ENCODE results near the gene SV2C.

The SV2C gene

DNA sequence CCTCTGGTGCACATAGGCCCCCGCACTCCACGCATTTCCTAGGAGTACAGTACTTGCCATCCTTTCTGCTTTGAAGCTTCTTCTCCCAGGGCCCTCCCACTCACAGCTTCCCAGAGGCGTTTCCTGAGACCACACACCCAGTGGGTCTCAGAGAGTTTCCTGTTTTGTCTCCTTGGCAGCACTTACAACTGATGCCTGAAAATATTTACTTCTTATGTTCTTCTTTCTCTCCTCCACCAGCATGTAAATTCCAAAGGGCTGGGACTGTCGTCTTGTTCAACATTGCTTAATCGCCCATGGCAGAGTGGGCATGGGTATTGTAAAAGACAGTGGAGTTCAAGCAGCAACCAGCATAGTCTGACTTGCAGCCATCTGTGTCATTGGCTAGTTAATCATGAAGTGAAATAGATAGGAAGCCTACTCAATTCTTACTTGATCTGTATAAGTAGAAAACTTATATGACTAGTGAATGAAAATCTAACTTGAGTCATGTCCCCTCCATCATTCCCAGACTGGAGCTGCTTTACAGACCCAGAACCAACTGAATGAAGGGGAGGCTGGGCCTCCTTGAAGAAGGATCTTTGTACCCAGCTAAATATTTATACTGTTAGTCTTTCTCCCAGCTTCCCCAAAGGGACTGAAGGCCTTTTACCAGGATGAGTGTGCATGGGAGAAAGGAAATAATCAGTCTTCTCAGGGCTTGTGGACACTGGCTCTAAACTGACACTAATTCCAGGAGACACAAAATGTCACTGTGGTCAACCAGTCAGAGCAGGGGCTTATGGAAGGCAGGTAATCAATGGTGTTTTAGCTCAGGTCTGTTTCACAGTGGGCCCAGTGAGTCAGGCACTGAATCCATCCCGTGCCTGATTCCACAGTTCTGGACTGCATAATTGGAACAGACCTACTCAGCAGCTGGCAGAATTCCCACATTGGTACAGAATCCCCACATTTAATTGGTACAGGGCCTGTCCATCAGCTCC lies 116.4 kb downstream of the SV2C start:
- TF ChIP-seq, protein P1, sequence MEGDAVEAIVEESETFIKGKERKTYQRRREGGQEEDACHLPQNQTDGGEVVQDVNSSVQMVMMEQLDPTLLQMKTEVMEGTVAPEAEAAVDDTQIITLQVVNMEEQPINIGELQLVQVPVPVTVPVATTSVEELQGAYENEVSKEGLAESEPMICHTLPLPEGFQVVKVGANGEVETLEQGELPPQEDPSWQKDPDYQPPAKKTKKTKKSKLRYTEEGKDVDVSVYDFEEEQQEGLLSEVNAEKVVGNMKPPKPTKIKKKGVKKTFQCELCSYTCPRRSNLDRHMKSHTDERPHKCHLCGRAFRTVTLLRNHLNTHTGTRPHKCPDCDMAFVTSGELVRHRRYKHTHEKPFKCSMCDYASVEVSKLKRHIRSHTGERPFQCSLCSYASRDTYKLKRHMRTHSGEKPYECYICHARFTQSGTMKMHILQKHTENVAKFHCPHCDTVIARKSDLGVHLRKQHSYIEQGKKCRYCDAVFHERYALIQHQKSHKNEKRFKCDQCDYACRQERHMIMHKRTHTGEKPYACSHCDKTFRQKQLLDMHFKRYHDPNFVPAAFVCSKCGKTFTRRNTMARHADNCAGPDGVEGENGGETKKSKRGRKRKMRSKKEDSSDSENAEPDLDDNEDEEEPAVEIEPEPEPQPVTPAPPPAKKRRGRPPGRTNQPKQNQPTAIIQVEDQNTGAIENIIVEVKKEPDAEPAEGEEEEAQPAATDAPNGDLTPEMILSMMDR (IDR thresholded peaks at IDR 0.05): no peak

GRCh38 chr5:76202182-76202581 lies 119.0 kb downstream of the SV2C start:
- TF ChIP-seq, protein P1 (IDR thresholded peaks at IDR 0.05): no peak

- TF ChIP-seq, protein P1 (IDR thresholded peaks at IDR 0.05): no peak
Measured at GRCh38 chr5:76204191-76204590, 121.0 kb downstream of the SV2C start.

- TF ChIP-seq, protein P1 (IDR thresholded peaks at IDR 0.05): no peak
Measured at GRCh38 chr5:76204713-76205112, 121.5 kb downstream of the SV2C start.

GRCh38 chr5:76207120-76207519 lies 123.9 kb downstream of the SV2C start:
- TF ChIP-seq, protein P1 (IDR thresholded peaks at IDR 0.05): no peak

- TF ChIP-seq, protein P1 (IDR thresholded peaks at IDR 0.05): peak; percentile 44; the same call in 1 of the 2 replicates
Measured at GRCh38 chr5:76209297-76209696, 126.1 kb downstream of the SV2C start.

DNA sequence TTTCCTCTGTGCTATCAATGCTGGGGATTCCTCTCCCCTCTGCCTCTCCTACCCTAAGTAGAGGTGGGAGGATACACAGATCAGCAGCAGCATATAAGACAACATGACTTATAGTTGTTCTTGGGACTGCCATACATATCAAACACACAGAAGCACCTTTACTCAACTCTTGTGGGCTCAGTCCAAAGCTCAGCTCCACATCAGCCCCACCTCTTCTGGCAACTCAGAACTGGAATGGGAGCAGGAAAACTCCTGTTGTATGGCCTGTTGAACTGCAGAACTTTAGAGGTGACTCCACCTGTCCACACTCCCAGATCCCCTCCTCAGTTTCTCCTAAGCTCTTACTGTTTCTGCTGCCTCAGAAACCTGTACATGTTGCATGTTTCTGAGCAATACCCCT lies 127.8 kb downstream of the SV2C start:
- TF ChIP-seq, protein P1 (IDR thresholded peaks at IDR 0.05): no peak
